Neuronal stem cell (in vitro differentiated cells): ENCODE data around the gene PHOSPHO1.
A peak's percentile ranks its signal among the peaks of the same experiment; 100 is the strongest.

Experiments used
- DNase-seq: peaks from one replicate; pipeline ENCODE4 v3.0.0-alpha.2; 2013; ENCODE audit warnings: low spot score
- H2AFZ ChIP-seq: one replicate; pipeline ENCODE4 v1.6.1; 2013; ENCODE audit warnings: mild to moderate bottlenecking, low read length, inconsistent platforms
- H2AK5ac ChIP-seq: 2 replicates; pipeline ENCODE4 v1.6.1; 2013; ENCODE audit warnings: low read depth, mild to moderate bottlenecking, inconsistent platforms, low read length, moderate library complexity, mixed read lengths
- H2BK120ac ChIP-seq: 2 replicates; pipeline ENCODE4 v1.6.1; 2013; ENCODE audit warnings: low read depth, mild to moderate bottlenecking, inconsistent platforms, low read length, moderate library complexity, mixed read lengths
- H2BK12ac ChIP-seq: one replicate; pipeline ENCODE4 v1.6.1; 2013; ENCODE audit warnings: low read length, inconsistent platforms
- H2BK15ac ChIP-seq: 2 replicates; pipeline ENCODE4 v1.6.1; 2013; ENCODE audit warnings: mild to moderate bottlenecking, low read length, inconsistent platforms, mixed read lengths
- H2BK5ac ChIP-seq: one replicate; pipeline ENCODE4 v1.6.1; 2013; ENCODE audit warnings: inconsistent platforms, mild to moderate bottlenecking, low read length, moderate library complexity
- H3K14ac ChIP-seq: one replicate; pipeline ENCODE4 v1.6.1; 2013; ENCODE audit warnings: low read length, inconsistent platforms
- H3K18ac ChIP-seq: 2 replicates; pipeline ENCODE4 v1.6.1; 2013; ENCODE audit warnings: low read length, inconsistent platforms
- H3K23ac ChIP-seq: 2 replicates; pipeline ENCODE4 v1.6.1; 2013; ENCODE audit warnings: low read depth, mild to moderate bottlenecking, mixed read lengths, low read length, inconsistent platforms; ENCODE audit not compliant: poor library complexity
- H3K27ac ChIP-seq: replicated peaks from 3 replicates; pipeline ENCODE4 v1.5.1; 2013; ENCODE audit warnings: low read length, inconsistent platforms
- H3K27me3 ChIP-seq, 3 experiments: 2 replicates each; pipeline ENCODE4 v1.6.1; 2013; ENCODE audit warnings: low read length in 3 of 3, mild to moderate bottlenecking in 2 of 3, inconsistent platforms in 1 of 3, low read depth in 1 of 3, mixed read lengths in 1 of 3, moderate library complexity in 1 of 3; ENCODE audit not compliant: control insufficient read depth in 3 of 3, insufficient read depth in 3 of 3
- H3K36me3 ChIP-seq, 2 donors: replicated peaks in 1 of 2; 2 replicates each; pipeline ENCODE4 v1.6.1; 2013; ENCODE audit warnings: low read length in 2 of 2; ENCODE audit not compliant: control insufficient read depth in 2 of 2, insufficient read depth in 2 of 2
- H3K4ac ChIP-seq: 2 replicates; pipeline ENCODE4 v1.6.1; 2013; ENCODE audit warnings: inconsistent platforms, mild to moderate bottlenecking, low read length, moderate library complexity
- H3K4me1 ChIP-seq, 2 donors: 1 replicate in 1 of 2; 2 replicates in 1 of 2; pipeline ENCODE4 v1.6.1; 2013; ENCODE audit warnings: low read length in 2 of 2, low read depth in 1 of 2; ENCODE audit not compliant: control insufficient read depth in 2 of 2, insufficient read depth in 1 of 2
- H3K4me2 ChIP-seq: one replicate; pipeline ENCODE4 v1.6.1; 2013; ENCODE audit warnings: mild to moderate bottlenecking, low read length, inconsistent platforms; ENCODE audit not compliant: insufficient read depth, poor library complexity, severe bottlenecking
- H3K4me3 ChIP-seq, 2 donors: 2 replicates each; pipeline ENCODE4 v1.5.1; 2013; ENCODE audit warnings: low read length in 2 of 2, mild to moderate bottlenecking in 2 of 2, inconsistent platforms in 1 of 2, moderate library complexity in 1 of 2
- H3K79me1 ChIP-seq: one replicate; pipeline ENCODE4 v1.6.1; 2013; ENCODE audit warnings: low read depth, mild to moderate bottlenecking, inconsistent platforms, low read length, moderate library complexity
- H3K9ac ChIP-seq: one replicate; pipeline ENCODE4 v1.6.1; 2013; ENCODE audit warnings: mild to moderate bottlenecking, low read depth, low read length, inconsistent platforms; ENCODE audit not compliant: poor library complexity
- H3K9me3 ChIP-seq, 2 donors: replicated peaks in 1 of 2; 2 replicates each; pipeline versions ENCODE3 to v1.6.1; 2013; ENCODE audit warnings: low read length in 2 of 2, mild to moderate bottlenecking in 2 of 2, inconsistent platforms in 1 of 2, low read depth in 1 of 2, mixed read lengths in 1 of 2, moderate library complexity in 1 of 2; ENCODE audit not compliant: control insufficient read depth in 2 of 2, insufficient read depth in 1 of 2
- H4K8ac ChIP-seq: one replicate; pipeline ENCODE4 v1.6.1; 2013; ENCODE audit warnings: low read depth, mild to moderate bottlenecking, inconsistent platforms, low read length, moderate library complexity
- H4K91ac ChIP-seq: one replicate; pipeline ENCODE4 v1.6.1; 2013; ENCODE audit warnings: low read length, low read depth, mild to moderate bottlenecking, inconsistent platforms; ENCODE audit not compliant: poor library complexity
- WGBS, 2 donors: extraction: QIAGEN DNeasy Blood & Tissue Kit; methylation state at CpG; one replicate each; pipeline ENCODE4 v1.1.7; 2013; ENCODE audit warnings: missing lambda C conversion rate in 2 of 2, mixed read lengths in 1 of 2; ENCODE audit not compliant: insufficient read length in 2 of 2, insufficient replicate concordance in 1 of 2; ENCODE audit errors: extremely low coverage in 2 of 2; 5-methylcytosine and 5-hydroxymethylcytosine counted together

The PHOSPHO1 gene

DNA sequence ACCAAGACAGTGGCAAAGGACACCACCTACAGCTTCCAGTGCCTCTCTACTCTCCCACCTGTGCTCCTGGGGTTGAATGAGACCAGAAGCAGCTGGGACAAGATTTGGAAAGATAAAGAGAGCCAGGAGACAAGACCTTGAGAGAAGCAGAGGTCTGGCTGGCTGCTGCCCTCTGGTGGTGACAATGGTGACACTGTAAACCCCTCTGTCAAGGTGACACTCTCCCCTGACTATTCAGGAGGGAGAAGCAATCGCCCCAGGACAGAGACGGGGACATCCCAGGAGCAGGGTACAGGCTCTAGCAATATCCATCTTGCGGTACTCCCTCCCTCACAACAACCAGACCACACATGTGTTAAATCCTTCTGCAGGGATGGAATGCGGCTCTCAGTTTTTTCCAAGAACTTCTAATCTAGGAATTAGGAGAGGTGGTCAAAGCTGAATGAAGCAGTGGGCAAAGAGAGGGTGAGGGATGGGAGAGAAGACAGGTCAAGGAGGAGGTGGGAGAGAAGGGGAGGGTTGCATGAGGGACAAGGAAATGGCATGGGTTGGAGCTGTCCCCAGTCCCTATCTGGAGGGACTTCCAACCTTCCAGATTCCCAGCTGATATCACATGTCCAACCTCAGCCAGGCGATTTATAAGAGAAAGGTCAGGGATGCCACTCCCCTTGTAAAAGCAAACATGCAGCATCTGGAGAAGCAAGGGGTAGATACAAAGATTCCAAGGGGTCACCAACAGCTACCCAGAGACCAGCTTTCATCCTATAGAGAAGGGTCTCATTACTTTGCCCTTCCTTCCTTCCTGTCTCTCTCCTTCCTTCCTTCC lies 2.9 kb downstream of the PHOSPHO1 start:
- no peak overlapping the region for H3K18ac ChIP-seq
- no peak overlapping the region for H3K9ac ChIP-seq
- H3K27me3 ChIP-seq: peaks cover 31 to 87% (median 82%) of the 10 kb centered on the region in 3 experiments
- no peak overlapping the region for H3K27ac ChIP-seq
- H3K4me3 ChIP-seq: no peak overlapping the region
- no peak overlapping the region for H3K14ac ChIP-seq
- H2BK12ac ChIP-seq: no peak overlapping the region
- peaks cover 4 to 18% of the 10 kb centered on the region in 2 donors for H3K4me1 ChIP-seq
- no peak overlapping the region for H3K4ac ChIP-seq
- H2BK15ac ChIP-seq: no peak overlapping the region
- H4K91ac ChIP-seq: no peak overlapping the region
- no peak overlapping the region for H2BK5ac ChIP-seq
- no peak overlapping the region for H4K8ac ChIP-seq
- WGBS, 2 donors: no CpG with 5 or more reads among the region's 5 CpGs
- H3K36me3 ChIP-seq: no peaks in the 10 kb centered on the region
- H3K79me1 ChIP-seq: no peaks in the 10 kb centered on the region
- no peak overlapping the region for H2AFZ ChIP-seq
- H2BK120ac ChIP-seq: no peak overlapping the region
- H2AK5ac ChIP-seq: no peak overlapping the region
- no peak overlapping the region for H3K4me2 ChIP-seq
- DNase-seq: peak; percentile 66
- no peaks in the 10 kb centered on the region for H3K9me3 ChIP-seq
- H3K23ac ChIP-seq: no peak overlapping the region

- no peak overlapping the region for H2AK5ac ChIP-seq
- no peak overlapping the region for H2BK120ac ChIP-seq
- no peak overlapping the region for H3K27ac ChIP-seq
- no peak overlapping the region for H3K14ac ChIP-seq
- no peaks in the 10 kb centered on the region for H3K36me3 ChIP-seq
- no peak overlapping the region for H2BK15ac ChIP-seq
- no peaks in the 10 kb centered on the region for H3K9me3 ChIP-seq
- no peak for DNase-seq
- no peak overlapping the region for H3K4me3 ChIP-seq
- H3K4me1 ChIP-seq: peaks cover 4 to 18% of the 10 kb centered on the region in 2 donors
- peaks cover 31 to 94% (median 88%) of the 10 kb centered on the region in 3 experiments for H3K27me3 ChIP-seq
- no peak overlapping the region for H2BK5ac ChIP-seq
- no peak overlapping the region for H2BK12ac ChIP-seq
- no peak overlapping the region for H3K23ac ChIP-seq
- no peak overlapping the region for H2AFZ ChIP-seq
- H3K9ac ChIP-seq: no peak overlapping the region
- H4K91ac ChIP-seq: no peak overlapping the region
- no peaks in the 10 kb centered on the region for H3K79me1 ChIP-seq
- H4K8ac ChIP-seq: no peak overlapping the region
- H3K4ac ChIP-seq: no peak overlapping the region
- H3K18ac ChIP-seq: no peak overlapping the region
- no peak overlapping the region for H3K4me2 ChIP-seq
- WGBS, 2 donors: no CpG with 5 or more reads among the region's 3 CpGs
These were observed 3.7 kb downstream of the PHOSPHO1 start for GRCh38 chr17:49226771-49227435.

DNA sequence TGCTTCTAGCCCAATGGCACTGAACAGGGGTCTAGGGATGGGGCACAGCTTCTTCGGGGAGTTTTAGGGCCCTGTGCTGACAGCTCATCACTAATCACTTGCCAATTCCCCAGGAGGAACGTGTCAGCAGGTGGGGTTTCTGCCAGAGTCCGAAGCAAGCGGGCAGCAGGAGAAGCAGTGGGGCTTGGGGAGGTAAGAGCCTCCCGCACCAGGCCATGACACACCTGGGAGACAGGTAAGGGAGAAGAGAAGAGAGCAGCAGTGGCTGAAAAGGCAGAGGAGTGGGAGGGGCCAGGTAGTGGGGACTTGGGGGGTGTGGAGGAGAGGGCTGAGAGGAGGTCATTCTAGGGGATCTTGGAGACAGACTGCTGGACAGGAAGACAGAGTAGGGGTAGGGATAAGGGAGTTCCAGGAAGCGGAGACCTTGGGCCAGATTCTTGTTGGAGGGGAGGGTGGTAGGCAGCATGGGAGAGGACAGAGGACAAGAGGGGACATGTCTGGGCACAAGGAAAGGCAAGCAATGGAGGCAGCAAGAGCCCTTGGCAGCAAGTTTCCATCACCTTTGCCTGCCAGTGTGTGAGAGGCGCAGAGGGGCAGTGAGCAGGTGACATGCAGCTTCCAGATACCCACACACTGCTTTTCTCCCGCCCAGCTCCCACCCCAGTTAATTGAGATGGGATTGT lies 4.9 kb downstream of the PHOSPHO1 start:
- Histone ChIP-seq H2AFZ (no peak overlapping the region), H2AK5ac (peak overlapping the region; percentile 37), H3K79me1 (no peaks in the 10 kb centered on the region), H4K8ac (no peak overlapping the region), H3K27me3 (peaks cover 27 to 85% (median 78%) of the 10 kb centered on the region in 3 experiments), H3K4me1 (peaks cover 0 to 16% of the 10 kb centered on the region in 2 donors), H3K9me3 (no peaks in the 10 kb centered on the region), H4K91ac (no peak overlapping the region), H3K14ac (no peak overlapping the region), H3K4me2 (no peak overlapping the region), H3K36me3 (no peaks in the 10 kb centered on the region), H3K23ac (no peak overlapping the region), H3K9ac (no peak overlapping the region), H3K4me3 (no peak overlapping the region), H2BK15ac (no peak overlapping the region), H2BK12ac (no peak overlapping the region), H2BK5ac (no peak overlapping the region), H3K27ac (no peak overlapping the region), H3K18ac (no peak overlapping the region), H2BK120ac (no peak overlapping the region), H3K4ac (no peak overlapping the region)
- no peak for DNase-seq
- no CpG with 5 or more reads among the region's 8 CpGs for WGBS, 2 donors

DNA sequence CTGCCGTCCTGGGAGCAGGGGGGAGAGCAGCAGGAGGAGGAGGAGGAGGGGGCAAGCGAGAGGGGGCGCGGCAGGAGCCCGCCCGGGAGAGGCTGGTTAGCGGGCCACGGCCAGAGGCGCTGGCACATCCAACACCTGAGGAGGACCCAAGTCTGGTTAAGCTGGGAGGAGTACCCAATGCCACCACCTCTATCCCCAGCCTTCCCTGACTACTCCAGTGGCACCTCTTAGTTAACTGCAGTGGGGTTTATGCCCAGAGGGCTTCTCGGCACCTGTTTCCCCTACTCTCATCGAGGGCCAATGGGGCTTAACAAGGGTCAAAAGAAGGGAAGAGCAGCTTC lies 5.6 kb downstream of the PHOSPHO1 start:
- Histone ChIP-seq H3K27me3 (peaks cover 27 to 79% (median 72%) of the 10 kb centered on the region in 3 experiments), H3K4me1 (peaks cover 0 to 16% of the 10 kb centered on the region in 2 donors), H4K91ac (no peak overlapping the region), H3K14ac (no peak overlapping the region), H2BK12ac (no peak overlapping the region), H3K4ac (no peak overlapping the region), H2BK120ac (no peak overlapping the region), H3K4me2 (peak overlapping the region; percentile 64), H3K9ac (peak overlapping the region; percentile 79), H3K18ac (no peak overlapping the region), H3K36me3 (no peaks in the 10 kb centered on the region), H3K27ac (no peak overlapping the region), H2AK5ac (no peak overlapping the region), H3K9me3 (no peaks in the 10 kb centered on the region), H4K8ac (no peak overlapping the region), H3K4me3 (peak overlapping the region in 1 of 2 donors; percentile 68), H3K79me1 (no peaks in the 10 kb centered on the region), H2AFZ (peak overlapping the region; percentile 76), H2BK5ac (no peak overlapping the region), H2BK15ac (no peak overlapping the region), H3K23ac (no peak overlapping the region)
- no peak for DNase-seq
- WGBS, 2 donors: no CpG with 5 or more reads among the region's 11 CpGs
